ENCODE measurements around the gene SORCS3. TPM values are rescaled to one million over a fixed set of nuclear protein-coding genes. Genes with fewer than 3 reads are reported as not detected.

The SORCS3 gene
- total and polyA plus RNA-seq, 4 donors, result 0.14 TPM; not detected in 3

- 60 to 65% methylated on average over 2 of the region's 2 CpGs for WGBS, 2 donors
- TF ChIP-seq CTCF (IDR thresholded peaks at IDR 0.05; ENCODE audit: control extremely low read depth, extremely low read depth), result no peak
Observed at GRCh38 chr10:105145711-105146110, 504.6 kb downstream of the SORCS3 start.

GRCh38 chr10:105146436-105146835 is 505.3 kb downstream of the SORCS3 start:
- 95 to 100% methylated on average over 2 of the region's 2 CpGs for WGBS, 2 donors
- ATAC-seq (ENCODE audit: insufficient read depth, low FRiP score) (no peak), DNase-seq (no peak)
- H3K9me3 ChIP-seq (ENCODE audit: control insufficient read depth in 4 of 4, insufficient read depth in 3 of 4, low read length in 3 of 4), result peaks cover 0 to 2% (median 0%) of the 10 kb centered on the region in 4 donors
- H3K4me1 ChIP-seq (ENCODE audit: control insufficient read depth in 5 of 5, insufficient read depth in 5 of 5, low read length in 5 of 5), result no peaks in the 10 kb centered on the region
- no peak overlapping the region for H3K27ac ChIP-seq (ENCODE audit: low read depth in 1 of 2, low read length in 1 of 2)
- no peaks in the 10 kb centered on the region for H3K27me3 ChIP-seq (ENCODE audit: control insufficient read depth in 3 of 3, insufficient read depth in 3 of 3, low read length in 2 of 3)
- no peaks in the 10 kb centered on the region for H3K36me3 ChIP-seq (ENCODE audit: control insufficient read depth in 4 of 4, insufficient read depth in 4 of 4, low read length in 4 of 4)
- no peak overlapping the region for H3K9ac ChIP-seq (ENCODE audit: insufficient read depth in 1 of 2, low read length in 2 of 2)
- H3K4me3 ChIP-seq, result no peak overlapping the region
- TF ChIP-seq CTCF (IDR thresholded peaks at IDR 0.05; ENCODE audit: control extremely low read depth, extremely low read depth), result no peak

More at GRCh38 chr10:105145711-105146110, 504.6 kb downstream of the SORCS3 start:
- H3K4me3 ChIP-seq, result no peak overlapping the region
- no peaks in the 10 kb centered on the region for H3K36me3 ChIP-seq (ENCODE audit: control insufficient read depth in 4 of 4, insufficient read depth in 4 of 4, low read length in 4 of 4)
- no peaks in the 10 kb centered on the region for H3K27me3 ChIP-seq (ENCODE audit: control insufficient read depth in 3 of 3, insufficient read depth in 3 of 3, low read length in 2 of 3)
- H3K9ac ChIP-seq (ENCODE audit: insufficient read depth in 1 of 2, low read length in 2 of 2), result no peak overlapping the region
- H3K9me3 ChIP-seq (ENCODE audit: control insufficient read depth in 4 of 4, insufficient read depth in 3 of 4, low read length in 3 of 4), result peaks cover 0 to 2% (median 0%) of the 10 kb centered on the region in 4 donors
- no peak for ATAC-seq (ENCODE audit: insufficient read depth, low FRiP score)
- no peak for DNase-seq
- H3K4me1 ChIP-seq (ENCODE audit: control insufficient read depth in 5 of 5, insufficient read depth in 5 of 5, low read length in 5 of 5), result no peaks in the 10 kb centered on the region
- no peak overlapping the region for H3K27ac ChIP-seq (ENCODE audit: low read depth in 1 of 2, low read length in 1 of 2)

- H3K36me3 ChIP-seq (ENCODE audit: control insufficient read depth in 4 of 4, insufficient read depth in 4 of 4, low read length in 4 of 4), result no peaks in the 10 kb centered on the region
- no peak overlapping the region for H3K27ac ChIP-seq (ENCODE audit: low read depth in 1 of 2, low read length in 1 of 2)
- no peak for TF ChIP-seq CTCF (IDR thresholded peaks at IDR 0.05; ENCODE audit: control extremely low read depth, extremely low read depth)
- H3K9ac ChIP-seq (ENCODE audit: insufficient read depth in 1 of 2, low read length in 2 of 2), result no peak overlapping the region
- no peaks in the 10 kb centered on the region for H3K9me3 ChIP-seq (ENCODE audit: control insufficient read depth in 4 of 4, insufficient read depth in 3 of 4, low read length in 3 of 4)
- ATAC-seq (ENCODE audit: insufficient read depth, low FRiP score) (no peak), DNase-seq (no peak)
- H3K4me1 ChIP-seq (ENCODE audit: control insufficient read depth in 5 of 5, insufficient read depth in 5 of 5, low read length in 5 of 5), result no peaks in the 10 kb centered on the region
- H3K27me3 ChIP-seq (ENCODE audit: control insufficient read depth in 3 of 3, insufficient read depth in 3 of 3, low read length in 2 of 3), result peaks cover 0 to 3% (median 0%) of the 10 kb centered on the region in 3 donors
- H3K4me3 ChIP-seq, result no peak overlapping the region
- WGBS, 2 donors, result 0 to 33% methylated on average over 1 of the region's 1 CpG
Observed at GRCh38 chr10:105148456-105148855, 507.4 kb downstream of the SORCS3 start.

GRCh38 chr10:105148921-105149320 is 507.8 kb downstream of the SORCS3 start:
- WGBS, 2 donors, result 88% methylated on average over 2 of the region's 2 CpGs
- no peak for TF ChIP-seq CTCF (IDR thresholded peaks at IDR 0.05; ENCODE audit: control extremely low read depth, extremely low read depth)
- no peaks in the 10 kb centered on the region for H3K36me3 ChIP-seq (ENCODE audit: control insufficient read depth in 4 of 4, insufficient read depth in 4 of 4, low read length in 4 of 4)
- no peak overlapping the region for H3K27ac ChIP-seq (ENCODE audit: low read depth in 1 of 2, low read length in 1 of 2)
- DNase-seq (no peak), ATAC-seq (ENCODE audit: insufficient read depth, low FRiP score) (no peak)
- no peak overlapping the region for H3K9ac ChIP-seq (ENCODE audit: insufficient read depth in 1 of 2, low read length in 2 of 2)
- H3K4me1 ChIP-seq (ENCODE audit: control insufficient read depth in 5 of 5, insufficient read depth in 5 of 5, low read length in 5 of 5), result no peaks in the 10 kb centered on the region
- no peaks in the 10 kb centered on the region for H3K9me3 ChIP-seq (ENCODE audit: control insufficient read depth in 4 of 4, insufficient read depth in 3 of 4, low read length in 3 of 4)
- H3K27me3 ChIP-seq (ENCODE audit: control insufficient read depth in 3 of 3, insufficient read depth in 3 of 3, low read length in 2 of 3), result peaks cover 0 to 3% (median 0%) of the 10 kb centered on the region in 3 donors
- H3K4me3 ChIP-seq, result no peak overlapping the region

Data from lung (tissue), 12 donors.